ENCODE measurements around the gene NFKB1.
A peak's percentile ranks its signal among the peaks of the same experiment; 100 is the strongest.
"Not testable (repeated sequence)": the region's sequence is repeated elsewhere in the genome, so short reads cannot be mapped to it uniquely, and the experiment has no call there.

The NFKB1 gene

GRCh38 chr4:102564399-102565059 is 63.4 kb downstream of the NFKB1 start:
- DNase-seq (ENCODE audit: low read depth in 2 of 3, low spot score in 2 of 3) = peak in 1 of 3 experiments; percentile 25

- DNase-seq (ENCODE audit: low read depth in 2 of 3, low spot score in 2 of 3) = no peak
Observed at GRCh38 chr4:102565696-102566095, 64.5 kb downstream of the NFKB1 start.

GRCh38 chr4:102566426-102566825 is 65.3 kb downstream of the NFKB1 start:
- no peak for DNase-seq (ENCODE audit: low read depth in 2 of 3, low spot score in 2 of 3)

- no peak for DNase-seq (ENCODE audit: low read depth in 2 of 3, low spot score in 2 of 3)
Observed at GRCh38 chr4:102567427-102567826, 66.3 kb downstream of the NFKB1 start.

- no peak for DNase-seq (ENCODE audit: low read depth in 2 of 3, low spot score in 2 of 3)
Observed at GRCh38 chr4:102569200-102569599, 68.0 kb downstream of the NFKB1 start.

GRCh38 chr4:102570211-102570610 is 69.1 kb downstream of the NFKB1 start:
- DNase-seq (ENCODE audit: low read depth in 2 of 3, low spot score in 2 of 3) = not testable (repeated sequence)

- no peak for DNase-seq (ENCODE audit: low read depth in 2 of 3, low spot score in 2 of 3)
Observed at GRCh38 chr4:102572452-102572851, 71.3 kb downstream of the NFKB1 start.

GRCh38 chr4:102574317-102574716 is 73.2 kb downstream of the NFKB1 start:
- DNase-seq (ENCODE audit: low read depth in 2 of 3, low spot score in 2 of 3) = no peak

- DNase-seq (ENCODE audit: low read depth in 2 of 3, low spot score in 2 of 3) = no peak
Observed at GRCh38 chr4:102575369-102576129, 74.4 kb downstream of the NFKB1 start.

GRCh38 chr4:102578270-102578669 is 77.1 kb downstream of the NFKB1 start:
- DNase-seq (ENCODE audit: low read depth in 2 of 3, low spot score in 2 of 3) = no peak

GRCh38 chr4:102578819-102579218 is 77.7 kb downstream of the NFKB1 start:
- DNase-seq (ENCODE audit: low read depth in 2 of 3, low spot score in 2 of 3) = no peak

GRCh38 chr4:102579794-102580462 is 78.8 kb downstream of the NFKB1 start:
- no peak for DNase-seq (ENCODE audit: low read depth in 2 of 3, low spot score in 2 of 3)

- DNase-seq (ENCODE audit: low read depth in 2 of 3, low spot score in 2 of 3) = no peak
Observed at GRCh38 chr4:102580463-102580842, 79.3 kb downstream of the NFKB1 start.

- no peak for DNase-seq (ENCODE audit: low read depth in 2 of 3, low spot score in 2 of 3)
Observed at GRCh38 chr4:102584091-102584490, 82.9 kb downstream of the NFKB1 start.

GRCh38 chr4:102585329-102585728 is 84.2 kb downstream of the NFKB1 start:
- DNase-seq (ENCODE audit: low read depth in 2 of 3, low spot score in 2 of 3) = no peak

- DNase-seq (ENCODE audit: low read depth in 2 of 3, low spot score in 2 of 3) = no peak
Observed at GRCh38 chr4:102586002-102586643, 85.0 kb downstream of the NFKB1 start.

- DNase-seq (ENCODE audit: low read depth in 2 of 3, low spot score in 2 of 3) = no peak
Observed at GRCh38 chr4:102586644-102587021, 85.5 kb downstream of the NFKB1 start.

- DNase-seq (ENCODE audit: low read depth in 2 of 3, low spot score in 2 of 3) = no peak
Observed at GRCh38 chr4:102589743-102590142, 88.6 kb downstream of the NFKB1 start.

GRCh38 chr4:102592256-102592655 is 91.1 kb downstream of the NFKB1 start:
- no peak for DNase-seq (ENCODE audit: low read depth in 2 of 3, low spot score in 2 of 3)

- DNase-seq (ENCODE audit: low read depth in 2 of 3, low spot score in 2 of 3) = no peak
Observed at GRCh38 chr4:102593147-102593546, 92.0 kb downstream of the NFKB1 start.

GRCh38 chr4:102594000-102594399 is 92.8 kb downstream of the NFKB1 start:
- DNase-seq (ENCODE audit: low read depth in 2 of 3, low spot score in 2 of 3) = no peak

- no peak for DNase-seq (ENCODE audit: low read depth in 2 of 3, low spot score in 2 of 3)
Observed at GRCh38 chr4:102596532-102596931, 95.4 kb downstream of the NFKB1 start.
